HG03139 (cell line): ENCODE data around the gene DNAH2.
A peak's percentile ranks its signal among the peaks of the same experiment; 100 is the strongest.

Source experiments
- ATAC-seq: cut with Tn5 transposase; IDR thresholded peaks from one replicate; pipeline ENCODE4 v1.9.1; 2021; ENCODE audit not compliant: unreplicated experiment

DNAH2 gene

GRCh38 chr17:7849130-7849750, 131.7 kb downstream of the DNAH2 start:
- ATAC-seq: no peak

GRCh38 chr17:7849751-7850504, 132.4 kb downstream of the DNAH2 start:
- no peak for ATAC-seq

- ATAC-seq: no peak
Observed at GRCh38 chr17:7850701-7851437, 133.3 kb downstream of the DNAH2 start.

- ATAC-seq: peak; percentile 64
Observed at GRCh38 chr17:7851438-7852261, 134.1 kb downstream of the DNAH2 start.

- no peak for ATAC-seq
Observed at GRCh38 chr17:7852262-7852670, 134.7 kb downstream of the DNAH2 start.

GRCh38 chr17:7852919-7853690, 135.6 kb downstream of the DNAH2 start:
- no peak for ATAC-seq

GRCh38 chr17:7853691-7854038, 136.1 kb downstream of the DNAH2 start:
- ATAC-seq: no peak

- ATAC-seq: no peak
Observed at GRCh38 chr17:7854078-7854777, 136.7 kb downstream of the DNAH2 start.

- ATAC-seq: no peak
Observed at GRCh38 chr17:7854851-7855659, 137.5 kb downstream of the DNAH2 start, which contains the start of gene TMEM88. Gene TMEM88 (plus strand): TSS chr17:7855066. CDS start chr17:7855075, 9 bp downstream.

GRCh38 chr17:7855660-7856010, 138.1 kb downstream of the DNAH2 start:
- no peak for ATAC-seq

GRCh38 chr17:7856011-7856810, 138.7 kb downstream of the DNAH2 start:
- no peak for ATAC-seq

- peak; percentile 58 for ATAC-seq
Observed at GRCh38 chr17:7856811-7857712, 139.5 kb downstream of the DNAH2 start, which contains the start of gene NAA38. Gene NAA38 (minus strand): TSS chr17:7857559. CDS start chr17:7857463, 96 bp downstream.

- peak; percentile 30 for ATAC-seq
Observed at GRCh38 chr17:7857713-7858521, 140.4 kb downstream of the DNAH2 start, which contains the start of gene CYB5D1. Gene CYB5D1 (plus strand): TSS chr17:7858003. CDS start chr17:7858135, 132 bp downstream.

- ATAC-seq: no peak
Observed at GRCh38 chr17:7858522-7858810, 140.9 kb downstream of the DNAH2 start.

GRCh38 chr17:7859028-7859427, 141.5 kb downstream of the DNAH2 start:
- ATAC-seq: no peak
